Body of pancreas (tissue), 4 donors: ENCODE results near the gene HNRNPC. TPM values are rescaled to one million over a fixed set of nuclear protein-coding genes. Genes with fewer than 3 reads are reported as not detected.

Experiments
- ATAC-seq: fragments of 150-250 bp; one replicate; pipeline ENCODE4 v1.9.1; 2016
- DNase-seq, 4 donors: peaks; one replicate each; pipeline ENCODE4 v3.0.0-alpha.2; 2019
- H3K27ac ChIP-seq, 4 donors: fragments of 200-600 bp; sonication (generic); 1 replicate in 3 of 4; 2 replicates in 1 of 4; pipeline versions ENCODE4 v1.5.1 to v1.6.1; 2016 to 2019; ENCODE audit warnings: mild to moderate bottlenecking in 1 of 4, mixed read lengths in 1 of 4, moderate library complexity in 1 of 4
- H3K27me3 ChIP-seq, 2 donors: fragments of 200-600 bp; sonication (generic); one replicate each; pipeline ENCODE4 v1.6.0; 2016; ENCODE audit warnings: mild to moderate bottlenecking in 1 of 2
- H3K36me3 ChIP-seq, 2 donors: fragments of 200-600 bp; sonication (generic); replicated peaks in 1 of 2; 2 replicates each; pipeline ENCODE4 v1.5.1; 2016; ENCODE audit warnings: low read depth in 2 of 2; ENCODE audit not compliant: insufficient read depth in 1 of 2
- H3K4me1 ChIP-seq: fragments of 200-600 bp; sonication (generic); one replicate; pipeline ENCODE4 v1.6.0; 2016
- H3K4me3 ChIP-seq, 2 donors: fragments of 200-600 bp; sonication (generic); 1 replicate in 1 of 2; 2 replicates in 1 of 2; pipeline ENCODE4 v1.5.1; 2016 to 2019
- H3K9me3 ChIP-seq, 3 donors: fragments of 200-600 bp; sonication (generic); 1 replicate in 2 of 3; 2 replicates in 1 of 3; pipeline ENCODE4 v1.5.1; 2016
- POLR2A ChIP-seq, 3 donors: fragments of 450-650 bp; IDR thresholded peaks; one replicate each; pipeline ENCODE4 v1.6.1; 2016; ENCODE audit warnings: antibody characterized with exemption in 3 of 3, mild to moderate bottlenecking in 2 of 3
- WGBS, 2 donors: methylation state at CpG; one replicate each; pipeline ENCODE4 v1.1.5; 2017; 5-methylcytosine and 5-hydroxymethylcytosine counted together
- intact Hi-C: fragments of 100-400 bp; cut with DNase I; formaldehyde crosslinking; loops from one replicate; pipeline ENCODE4 v1.15.1; 2023
- total RNA-seq, 2 donors: library from RNA; depleted of rRNA; stranded (reverse); fragments of >200 nt; gene quantifications; one replicate each; pipeline ENCODE4 v1.1.0, GENCODE V29; 2016
- TF ChIP-seq, protein P1 (sequence below), 7 experiments: fragments of 450-650 bp in 4 of 7; fragments of 200-600 bp in 3 of 7; sonication (generic) in 3 of 7; IDR thresholded peaks; one replicate each; pipeline ENCODE4 v1.5.1; 2016 to 2019; ENCODE audit warnings: antibody characterized with exemption in 7 of 7

HNRNPC gene
- total RNA-seq, 2 donors from 2014 or later = 245 to 251 TPM

DNA sequence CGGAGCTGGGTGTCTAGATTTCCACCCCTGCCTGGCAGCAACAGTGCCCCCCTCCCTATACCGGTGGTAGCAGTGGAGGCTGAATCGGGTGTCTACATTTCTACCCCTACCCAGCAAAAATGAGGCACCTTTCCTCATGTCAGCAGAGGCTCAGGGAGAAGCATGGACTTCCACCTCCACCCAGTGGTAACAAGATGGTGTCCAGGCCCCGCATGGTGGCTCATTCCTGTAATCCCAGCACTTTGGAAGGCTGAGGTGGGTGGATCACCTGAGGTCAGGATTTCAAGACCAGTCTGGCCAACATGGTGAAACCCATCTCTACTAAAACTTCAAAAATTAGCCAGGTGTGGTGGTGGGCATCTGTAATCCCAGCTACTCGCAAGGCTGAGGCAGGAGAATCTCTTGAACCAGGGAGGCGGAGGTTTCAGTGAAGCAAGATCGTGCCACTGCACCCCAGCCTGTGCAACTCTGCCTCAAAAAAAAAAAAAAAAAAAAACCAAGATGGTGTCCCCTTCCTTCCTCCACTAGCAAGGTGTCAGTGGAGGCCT, 77.9 kb downstream of the HNRNPC start:
- Histone ChIP-seq H3K4me1 (peaks cover 7% of the 10 kb centered on the region), H3K27me3 (no peaks in the 10 kb centered on the region), H3K27ac (no peak overlapping the region), H3K9me3 (no peaks in the 10 kb centered on the region), H3K36me3 (no peaks in the 10 kb centered on the region), H3K4me3 (no peak overlapping the region)
- DNase-seq (no peak), ATAC-seq (no peak)
- TF ChIP-seq POLR2A (IDR thresholded peaks at IDR 0.05) = no peak
- TF ChIP-seq, protein P1, sequence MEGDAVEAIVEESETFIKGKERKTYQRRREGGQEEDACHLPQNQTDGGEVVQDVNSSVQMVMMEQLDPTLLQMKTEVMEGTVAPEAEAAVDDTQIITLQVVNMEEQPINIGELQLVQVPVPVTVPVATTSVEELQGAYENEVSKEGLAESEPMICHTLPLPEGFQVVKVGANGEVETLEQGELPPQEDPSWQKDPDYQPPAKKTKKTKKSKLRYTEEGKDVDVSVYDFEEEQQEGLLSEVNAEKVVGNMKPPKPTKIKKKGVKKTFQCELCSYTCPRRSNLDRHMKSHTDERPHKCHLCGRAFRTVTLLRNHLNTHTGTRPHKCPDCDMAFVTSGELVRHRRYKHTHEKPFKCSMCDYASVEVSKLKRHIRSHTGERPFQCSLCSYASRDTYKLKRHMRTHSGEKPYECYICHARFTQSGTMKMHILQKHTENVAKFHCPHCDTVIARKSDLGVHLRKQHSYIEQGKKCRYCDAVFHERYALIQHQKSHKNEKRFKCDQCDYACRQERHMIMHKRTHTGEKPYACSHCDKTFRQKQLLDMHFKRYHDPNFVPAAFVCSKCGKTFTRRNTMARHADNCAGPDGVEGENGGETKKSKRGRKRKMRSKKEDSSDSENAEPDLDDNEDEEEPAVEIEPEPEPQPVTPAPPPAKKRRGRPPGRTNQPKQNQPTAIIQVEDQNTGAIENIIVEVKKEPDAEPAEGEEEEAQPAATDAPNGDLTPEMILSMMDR (IDR thresholded peaks at IDR 0.05) = no peak
- 89 to 91% methylated on average over 6 to 7 of the region's 7 CpGs for WGBS, 2 donors
- intact Hi-C loops = no loop called here

DNA sequence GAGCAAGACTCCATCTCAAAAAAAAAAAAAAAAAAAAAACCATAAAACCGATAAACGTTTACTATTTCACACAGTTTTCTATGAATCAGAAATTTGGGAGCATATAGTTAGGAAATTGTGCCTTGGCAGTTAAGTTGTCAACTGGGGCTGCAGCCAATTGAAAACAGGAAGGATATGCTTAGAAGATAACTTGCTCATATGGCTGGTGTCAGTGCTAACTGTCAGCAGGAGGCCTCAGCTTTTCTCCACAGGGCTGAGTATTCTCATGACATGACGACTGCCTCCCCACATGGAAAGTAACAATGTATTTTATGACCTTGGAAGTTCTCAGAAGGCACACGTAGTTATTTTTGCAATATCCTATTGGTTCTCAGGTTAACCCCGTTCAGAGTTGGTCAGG, 83.8 kb downstream of the HNRNPC start:
- TF ChIP-seq POLR2A (IDR thresholded peaks at IDR 0.05) = no peak
- TF ChIP-seq, protein P1 (IDR thresholded peaks at IDR 0.05) = no peak
- 44 to 54% methylated on average over 5 of the region's 5 CpGs for WGBS, 2 donors
- no peak overlapping the region for H3K4me3 ChIP-seq
- no peaks in the 10 kb centered on the region for H3K9me3 ChIP-seq
- no peak overlapping the region for H3K27ac ChIP-seq
- H3K36me3 ChIP-seq = no peaks in the 10 kb centered on the region
- DNase-seq = no peak
- intact Hi-C loops = no loop called here
- no peak for ATAC-seq
- H3K27me3 ChIP-seq = no peaks in the 10 kb centered on the region
- no peaks in the 10 kb centered on the region for H3K4me1 ChIP-seq

DNA sequence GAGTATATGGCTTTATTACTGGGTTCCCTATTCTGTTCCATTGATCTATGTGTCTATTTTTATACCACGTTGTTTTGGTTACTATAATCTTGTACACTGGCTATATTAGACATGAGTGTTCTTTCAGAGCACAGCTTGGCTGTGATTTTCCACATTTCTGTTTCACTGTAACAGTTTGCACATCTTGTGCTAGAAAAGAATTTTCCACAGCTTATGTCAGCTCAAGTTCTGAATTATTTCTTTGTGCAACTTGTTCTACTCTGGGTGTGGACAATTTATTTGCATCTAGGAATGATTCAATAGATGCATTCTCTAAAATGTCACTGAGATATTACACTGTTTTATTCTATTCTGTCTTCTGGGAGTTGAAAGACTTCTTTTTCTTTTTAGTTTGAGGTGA, 85.0 kb downstream of the HNRNPC start:
- intact Hi-C loops = no loop called here
- TF ChIP-seq, protein P1 (IDR thresholded peaks at IDR 0.05) = no peak
- Histone ChIP-seq H3K36me3 (no peaks in the 10 kb centered on the region), H3K4me1 (no peaks in the 10 kb centered on the region), H3K4me3 (no peak overlapping the region), H3K27me3 (no peaks in the 10 kb centered on the region), H3K27ac (no peak overlapping the region), H3K9me3 (no peaks in the 10 kb centered on the region)
- ATAC-seq = no peak
- no peak for DNase-seq
- 24 to 44% methylated on average over 1 of the region's 1 CpG for WGBS, 2 donors

DNA sequence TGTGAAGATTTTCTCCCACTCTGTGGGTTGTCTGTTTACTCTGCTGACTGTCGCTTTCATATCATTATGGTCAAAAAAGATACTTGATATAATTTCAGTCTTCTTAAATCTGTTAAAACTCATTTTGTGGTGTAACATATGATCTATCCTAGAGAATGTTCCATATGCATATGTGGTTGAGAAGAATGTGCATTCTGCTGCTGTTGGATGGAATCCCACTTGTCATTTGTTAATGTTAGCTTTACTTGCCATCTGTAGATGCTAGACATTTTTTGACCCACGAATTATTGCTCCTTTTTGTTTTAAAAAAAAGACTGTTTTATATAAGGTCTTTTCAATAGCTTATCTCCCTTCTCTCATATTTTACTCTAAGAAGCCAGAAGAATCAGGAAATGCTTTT, 87.1 kb downstream of the HNRNPC start:
- DNase-seq (no peak), ATAC-seq (no peak)
- no peaks in the 10 kb centered on the region for H3K27me3 ChIP-seq
- 56 to 68% methylated on average over 2 of the region's 2 CpGs for WGBS, 2 donors
- H3K27ac ChIP-seq = no peak overlapping the region
- H3K4me3 ChIP-seq = no peak overlapping the region
- intact Hi-C loops = no loop called here
- H3K4me1 ChIP-seq = no peaks in the 10 kb centered on the region
- no peaks in the 10 kb centered on the region for H3K36me3 ChIP-seq
- TF ChIP-seq POLR2A (IDR thresholded peaks at IDR 0.05) = no peak
- TF ChIP-seq, protein P1 (IDR thresholded peaks at IDR 0.05) = no peak
- H3K9me3 ChIP-seq = no peaks in the 10 kb centered on the region

DNA sequence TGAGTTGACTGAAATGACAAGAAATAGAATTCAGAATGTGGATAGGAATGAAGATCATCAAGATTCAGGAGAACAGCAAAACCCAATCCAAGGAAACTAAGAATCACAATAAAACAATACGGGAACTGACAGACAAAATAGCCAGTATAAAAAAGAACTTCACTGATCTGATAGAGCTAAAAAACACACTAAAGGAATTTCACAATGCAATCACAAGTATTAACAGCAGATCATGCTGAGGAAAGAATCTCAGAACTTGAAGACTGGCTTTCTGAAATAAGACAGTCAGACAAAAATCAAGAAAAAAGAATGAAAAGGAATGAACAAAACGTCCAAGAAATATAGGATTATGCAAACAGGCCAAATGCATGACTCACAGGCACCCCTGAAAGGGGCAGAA, 98.1 kb downstream of the HNRNPC start:
- no peak overlapping the region for H3K4me3 ChIP-seq
- 63 to 69% methylated on average over 2 of the region's 2 CpGs for WGBS, 2 donors

More for the DNA sequence above, 98.1 kb downstream of the HNRNPC start:
- TF ChIP-seq, protein P1 (IDR thresholded peaks at IDR 0.05) = no peak
- no peak for TF ChIP-seq POLR2A (IDR thresholded peaks at IDR 0.05)
- no peak overlapping the region for H3K27ac ChIP-seq
- no peaks in the 10 kb centered on the region for H3K27me3 ChIP-seq
- ATAC-seq = no peak
- DNase-seq = no peak
- intact Hi-C loops = no loop called here
- no peaks in the 10 kb centered on the region for H3K36me3 ChIP-seq
- no peaks in the 10 kb centered on the region for H3K4me1 ChIP-seq
- H3K9me3 ChIP-seq = no peaks in the 10 kb centered on the region
